Measurements from ENCODE around the gene GALNTL6.
A peak's percentile ranks its signal among the peaks of the same experiment; 100 is the strongest.

GALNTL6 gene

DNA sequence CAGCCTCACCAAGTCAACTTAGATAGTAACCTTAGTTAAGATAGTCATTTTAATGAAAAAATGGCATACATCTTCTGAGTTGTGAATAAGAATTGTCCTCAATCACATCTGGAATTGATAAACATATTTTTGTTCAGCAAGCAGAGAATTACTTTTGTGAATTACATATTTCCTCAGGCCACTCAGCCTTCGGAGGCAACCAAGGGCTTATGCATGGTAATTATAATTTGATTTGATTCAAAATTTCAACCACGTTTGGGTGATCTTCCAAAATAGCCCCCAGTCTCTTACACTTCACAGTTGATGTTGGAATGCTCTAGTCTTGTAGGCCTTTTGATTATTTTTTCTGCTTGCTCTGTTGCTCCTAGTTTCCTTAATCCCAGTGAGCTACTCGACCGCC is 63.4 kb downstream of the GALNTL6 start:
- no peak overlapping the region for H3K4me3 ChIP-seq (replicated peaks; ENCODE audit: low read depth, low read length)
- DNase-seq (ENCODE audit: extremely low read depth, insufficient read length) = no peak
- H3K36me3 ChIP-seq (ENCODE audit: control insufficient read depth, insufficient read depth, low read length) = no peaks in the 10 kb centered on the region
- H3K27me3 ChIP-seq (replicated peaks; ENCODE audit: control insufficient read depth, insufficient read depth, low read length) = no peaks in the 10 kb centered on the region
- TF ChIP-seq, protein P1, sequence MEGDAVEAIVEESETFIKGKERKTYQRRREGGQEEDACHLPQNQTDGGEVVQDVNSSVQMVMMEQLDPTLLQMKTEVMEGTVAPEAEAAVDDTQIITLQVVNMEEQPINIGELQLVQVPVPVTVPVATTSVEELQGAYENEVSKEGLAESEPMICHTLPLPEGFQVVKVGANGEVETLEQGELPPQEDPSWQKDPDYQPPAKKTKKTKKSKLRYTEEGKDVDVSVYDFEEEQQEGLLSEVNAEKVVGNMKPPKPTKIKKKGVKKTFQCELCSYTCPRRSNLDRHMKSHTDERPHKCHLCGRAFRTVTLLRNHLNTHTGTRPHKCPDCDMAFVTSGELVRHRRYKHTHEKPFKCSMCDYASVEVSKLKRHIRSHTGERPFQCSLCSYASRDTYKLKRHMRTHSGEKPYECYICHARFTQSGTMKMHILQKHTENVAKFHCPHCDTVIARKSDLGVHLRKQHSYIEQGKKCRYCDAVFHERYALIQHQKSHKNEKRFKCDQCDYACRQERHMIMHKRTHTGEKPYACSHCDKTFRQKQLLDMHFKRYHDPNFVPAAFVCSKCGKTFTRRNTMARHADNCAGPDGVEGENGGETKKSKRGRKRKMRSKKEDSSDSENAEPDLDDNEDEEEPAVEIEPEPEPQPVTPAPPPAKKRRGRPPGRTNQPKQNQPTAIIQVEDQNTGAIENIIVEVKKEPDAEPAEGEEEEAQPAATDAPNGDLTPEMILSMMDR (IDR thresholded peaks at IDR 0.05; ENCODE audit: insufficient read depth, low read length, poor library complexity, severe bottlenecking) = no peak

DNA sequence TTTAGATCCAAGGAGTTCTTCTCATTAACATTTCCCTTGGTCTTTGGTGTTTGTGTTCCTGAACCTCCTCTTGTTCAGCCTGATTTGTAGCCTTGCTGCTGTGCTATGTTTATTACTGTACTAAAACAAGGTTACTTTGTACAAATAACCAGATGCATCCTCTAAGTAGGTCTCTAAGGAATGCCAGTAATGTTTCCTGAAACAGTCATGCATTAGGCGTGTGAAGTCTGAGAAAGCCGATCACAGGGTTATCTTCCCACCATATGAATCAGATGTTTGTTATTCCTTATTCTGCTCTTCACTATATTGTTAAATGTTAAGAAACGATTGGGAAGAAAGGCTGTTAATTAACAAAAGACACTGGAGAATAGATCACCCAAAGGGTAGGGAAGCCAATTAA is 66.9 kb downstream of the GALNTL6 start:
- TF ChIP-seq, protein P1 (IDR thresholded peaks at IDR 0.05; ENCODE audit: insufficient read depth, low read length, poor library complexity, severe bottlenecking) = no peak
- H3K36me3 ChIP-seq (ENCODE audit: control insufficient read depth, insufficient read depth, low read length) = no peaks in the 10 kb centered on the region
- H3K4me3 ChIP-seq (replicated peaks; ENCODE audit: low read depth, low read length) = no peak overlapping the region
- DNase-seq (ENCODE audit: extremely low read depth, insufficient read length) = no peak
- H3K27me3 ChIP-seq (replicated peaks; ENCODE audit: control insufficient read depth, insufficient read depth, low read length) = no peaks in the 10 kb centered on the region

DNA sequence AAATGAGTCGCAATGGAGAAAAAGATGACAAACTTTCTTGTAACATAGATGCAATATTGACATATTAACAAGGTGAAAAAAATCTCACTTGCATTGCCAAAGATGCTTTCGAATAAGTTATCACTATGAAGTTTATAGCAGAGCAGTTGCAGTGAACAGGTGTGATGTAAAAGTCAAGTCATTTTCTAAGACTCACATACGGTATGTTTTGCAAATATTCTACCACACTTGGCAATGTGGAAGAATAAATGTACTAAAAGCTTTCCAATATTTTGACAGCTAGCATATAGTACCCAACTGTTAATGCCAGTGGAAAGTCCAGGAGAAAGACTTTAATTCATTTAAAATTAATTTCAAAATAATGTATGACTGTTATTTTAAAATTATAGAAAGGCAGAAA is 76.5 kb downstream of the GALNTL6 start:
- no peaks in the 10 kb centered on the region for H3K27me3 ChIP-seq (replicated peaks; ENCODE audit: control insufficient read depth, insufficient read depth, low read length)
- TF ChIP-seq, protein P1 (IDR thresholded peaks at IDR 0.05; ENCODE audit: insufficient read depth, low read length, poor library complexity, severe bottlenecking) = no peak
- DNase-seq (ENCODE audit: extremely low read depth, insufficient read length) = no peak
- H3K4me3 ChIP-seq (replicated peaks; ENCODE audit: low read depth, low read length) = no peak overlapping the region
- H3K36me3 ChIP-seq (ENCODE audit: control insufficient read depth, insufficient read depth, low read length) = no peaks in the 10 kb centered on the region

DNA sequence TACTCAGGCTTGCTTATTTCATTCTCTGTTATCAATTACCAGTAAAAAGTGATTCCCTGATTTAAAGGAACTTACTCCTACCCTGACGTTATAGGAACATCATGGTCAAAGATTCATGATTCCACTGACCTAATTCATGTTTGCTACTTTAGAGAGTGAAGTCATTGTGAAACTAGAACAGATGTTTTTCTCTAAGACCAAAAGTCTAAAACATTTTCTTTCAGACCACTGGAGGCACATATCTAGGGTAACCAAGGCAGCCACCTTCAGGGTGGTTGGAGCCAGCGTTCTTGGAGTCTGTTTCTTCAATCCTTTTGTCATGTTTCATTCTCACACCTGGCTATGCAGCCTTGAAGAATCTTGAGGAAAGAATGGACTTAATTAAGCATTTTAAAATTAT is 77.8 kb downstream of the GALNTL6 start:
- H3K36me3 ChIP-seq (ENCODE audit: control insufficient read depth, insufficient read depth, low read length) = no peaks in the 10 kb centered on the region
- H3K4me3 ChIP-seq (replicated peaks; ENCODE audit: low read depth, low read length) = no peak overlapping the region
- DNase-seq (ENCODE audit: extremely low read depth, insufficient read length) = peak; percentile 7
- H3K27me3 ChIP-seq (replicated peaks; ENCODE audit: control insufficient read depth, insufficient read depth, low read length) = no peaks in the 10 kb centered on the region
- TF ChIP-seq, protein P1 (IDR thresholded peaks at IDR 0.05; ENCODE audit: insufficient read depth, low read length, poor library complexity, severe bottlenecking) = no peak

DNA sequence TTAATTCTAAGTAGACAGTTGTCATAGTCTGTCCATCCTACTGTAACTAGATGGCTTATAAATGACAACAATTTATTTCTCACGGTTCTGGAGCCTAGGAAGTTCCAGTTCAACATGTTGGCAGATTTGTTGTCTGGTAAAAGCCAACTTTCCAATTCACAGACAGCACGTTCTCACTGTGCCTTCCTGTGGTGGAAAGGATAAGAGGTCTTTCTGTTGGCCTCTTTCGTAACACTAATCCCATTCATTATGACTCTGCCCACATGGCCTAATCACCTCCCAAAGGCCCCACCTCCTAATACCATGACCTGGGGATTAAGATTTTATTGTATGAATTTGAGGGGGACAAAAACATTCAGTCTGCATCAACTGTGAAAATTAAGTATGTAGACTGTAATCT is 83.2 kb downstream of the GALNTL6 start:
- DNase-seq (ENCODE audit: extremely low read depth, insufficient read length) = no peak
- Histone ChIP-seq H3K27me3 (replicated peaks; ENCODE audit: control insufficient read depth, insufficient read depth, low read length) (no peaks in the 10 kb centered on the region), H3K36me3 (ENCODE audit: control insufficient read depth, insufficient read depth, low read length) (no peaks in the 10 kb centered on the region), H3K4me3 (replicated peaks; ENCODE audit: low read depth, low read length) (no peak overlapping the region)
- TF ChIP-seq, protein P1 (IDR thresholded peaks at IDR 0.05; ENCODE audit: insufficient read depth, low read length, poor library complexity, severe bottlenecking) = no peak

DNA sequence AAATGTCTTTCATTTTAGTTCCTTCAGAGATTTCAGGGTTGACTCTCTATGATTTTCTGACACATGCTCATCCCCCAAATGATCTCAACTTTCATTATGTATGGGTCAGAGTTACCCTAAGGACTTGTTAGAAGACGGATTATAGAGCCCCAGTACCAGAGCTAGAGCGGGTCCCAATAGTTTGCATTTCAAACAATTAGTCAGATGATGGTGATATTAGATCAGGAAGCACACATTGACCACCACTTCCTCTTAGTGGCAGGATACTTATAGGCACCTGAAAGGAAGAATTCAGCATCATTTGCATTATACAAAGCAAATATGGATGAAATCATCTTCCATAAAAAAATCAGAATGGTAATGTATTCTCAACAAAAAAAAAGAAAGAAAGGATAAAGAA is 106.1 kb downstream of the GALNTL6 start:
- Histone ChIP-seq H3K36me3 (ENCODE audit: control insufficient read depth, insufficient read depth, low read length) (no peaks in the 10 kb centered on the region), H3K27me3 (replicated peaks; ENCODE audit: control insufficient read depth, insufficient read depth, low read length) (no peaks in the 10 kb centered on the region), H3K4me3 (replicated peaks; ENCODE audit: low read depth, low read length) (no peak overlapping the region)
- TF ChIP-seq, protein P1 (IDR thresholded peaks at IDR 0.05; ENCODE audit: insufficient read depth, low read length, poor library complexity, severe bottlenecking) = no peak
- DNase-seq (ENCODE audit: extremely low read depth, insufficient read length) = no peak
